HG03280 (cell line): ENCODE measurements around the gene KRTAP5-5.
"Not testable (repeated sequence)": the region's sequence is repeated elsewhere in the genome, so short reads cannot be mapped to it uniquely, and the experiment has no call there.

Experiments used
- ATAC-seq: cut with Tn5 transposase; IDR thresholded peaks from one replicate; pipeline ENCODE4 v1.9.1; 2021; ENCODE audit warnings: mild to moderate bottlenecking, moderate library complexity; ENCODE audit not compliant: unreplicated experiment

KRTAP5-5 gene

DNA sequence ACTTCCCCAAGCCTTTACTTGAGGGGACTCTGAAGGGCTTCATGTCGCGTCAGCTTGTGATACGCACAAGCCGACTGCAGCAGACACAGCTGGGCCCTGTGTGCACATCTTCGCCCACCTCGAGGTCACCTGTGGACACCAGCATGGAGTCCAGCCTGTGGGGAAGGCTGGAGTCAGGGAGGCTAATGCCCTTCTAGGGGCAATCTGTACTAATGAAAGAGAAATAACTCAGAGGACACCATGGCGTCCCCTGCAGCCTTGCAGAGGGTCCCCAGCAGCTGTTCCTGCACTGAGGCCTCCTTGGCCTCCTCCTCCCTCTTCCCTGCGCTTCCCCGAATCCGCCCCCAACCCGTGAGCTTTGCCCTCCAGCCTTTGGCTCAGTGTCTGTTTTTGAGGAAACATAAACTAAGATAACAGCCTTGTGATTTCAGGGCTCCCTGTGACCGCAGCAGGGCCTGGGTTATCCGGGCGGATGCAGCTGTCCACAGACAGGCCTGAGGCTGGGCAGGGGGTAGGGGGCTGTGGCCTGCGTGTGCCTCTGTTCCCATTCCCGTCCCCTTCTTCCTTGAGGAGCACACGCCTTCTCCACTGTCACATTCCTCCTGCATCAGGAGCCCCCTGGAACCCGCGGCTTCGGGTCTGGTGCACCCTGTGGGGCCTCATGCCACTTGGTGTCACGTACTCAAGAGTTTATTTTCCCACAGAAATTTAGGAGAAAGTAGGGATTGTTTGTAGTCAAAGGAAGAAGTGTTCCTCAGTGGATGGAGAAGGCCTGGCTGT, 25.0 kb downstream of the KRTAP5-5 start:
- no peak for ATAC-seq

DNA sequence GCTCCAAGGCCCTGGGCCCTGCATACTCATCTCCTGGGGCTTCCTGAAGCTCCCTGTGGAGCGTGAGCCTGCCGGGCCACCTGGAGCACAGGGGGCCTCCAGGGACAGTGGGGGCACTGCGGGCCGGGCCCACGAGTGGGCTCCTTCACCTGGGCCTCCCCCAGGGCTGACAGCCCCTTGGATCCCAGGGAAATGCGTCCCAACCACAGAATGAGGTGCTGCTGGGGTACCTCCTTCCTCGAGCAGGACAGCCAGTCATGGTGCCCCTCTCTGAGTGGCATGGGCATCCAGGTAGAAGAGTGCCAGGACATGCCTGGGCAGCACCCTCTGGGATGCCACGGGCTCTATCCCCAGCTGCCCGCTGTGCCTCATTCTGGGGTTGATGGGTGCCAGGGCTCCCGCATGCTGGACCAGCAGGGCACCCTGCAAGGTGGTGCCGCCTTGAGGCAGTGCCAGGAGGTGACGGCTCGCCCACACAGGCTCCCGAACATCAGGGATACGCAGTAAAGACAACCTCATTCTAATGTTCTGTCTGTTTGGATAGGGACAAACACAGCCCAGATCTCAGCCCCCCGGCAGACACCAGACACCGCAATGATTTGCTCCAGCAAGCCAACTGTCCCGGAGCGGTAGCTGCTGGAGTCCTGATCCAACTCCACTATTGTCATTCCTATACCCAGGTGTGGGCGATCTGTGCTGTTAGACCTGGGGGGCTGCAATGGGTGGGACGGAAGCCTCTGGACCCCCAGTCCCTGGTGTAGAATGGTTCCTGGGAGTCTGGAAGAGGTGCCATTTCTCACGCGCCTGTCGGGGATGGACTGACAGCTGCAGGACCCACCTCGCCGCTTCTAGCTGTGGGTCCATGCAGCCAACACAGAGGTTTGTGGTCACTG, 25.8 kb downstream of the KRTAP5-5 start:
- ATAC-seq, result no peak

DNA sequence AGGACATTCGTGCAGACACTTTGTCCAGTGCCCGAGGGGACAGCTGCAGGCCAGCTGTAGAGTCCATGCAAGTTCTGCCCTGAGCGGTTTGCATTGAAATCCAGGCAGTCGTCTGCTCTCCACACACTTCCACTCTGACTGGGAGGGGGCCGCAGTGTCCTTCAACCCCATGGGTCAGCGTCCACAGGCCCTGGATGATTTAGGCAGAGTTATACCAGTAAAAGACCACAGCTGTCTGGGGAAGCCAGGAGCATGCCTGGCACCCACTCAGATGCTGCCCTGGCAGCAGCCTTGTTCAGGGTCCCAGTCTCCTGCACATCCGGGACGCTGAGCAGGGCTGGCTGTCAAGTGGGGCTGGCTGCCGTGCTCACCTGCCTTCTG, 26.5 kb downstream of the KRTAP5-5 start:
- ATAC-seq, result no peak

DNA sequence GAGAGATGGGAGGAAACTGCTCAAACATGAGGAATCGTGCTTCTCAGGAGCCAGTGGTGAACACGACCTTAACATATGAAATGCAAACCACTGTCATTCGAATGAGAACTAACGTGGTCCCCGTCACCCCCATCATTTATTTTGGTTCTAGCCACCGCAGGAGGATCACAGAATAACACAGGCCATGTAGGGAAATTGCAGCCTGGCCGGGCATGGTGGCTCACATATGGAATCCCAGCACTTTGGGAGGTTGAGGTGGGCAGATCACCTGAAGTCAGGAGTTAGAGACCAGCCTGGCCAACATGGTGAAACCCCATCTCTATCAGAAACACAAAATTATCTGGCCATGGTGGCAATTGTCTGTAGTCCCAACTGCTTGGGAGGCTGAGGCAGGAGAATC, 27.1 kb downstream of the KRTAP5-5 start:
- no peak for ATAC-seq

- no peak for ATAC-seq
Measured at GRCh38 chr11:1659506-1659905, 29.9 kb downstream of the KRTAP5-5 start.

- no peak for ATAC-seq
Measured at GRCh38 chr11:1660111-1660867, 30.7 kb downstream of the KRTAP5-5 start.

GRCh38 chr11:1661454-1662269, 32.1 kb downstream of the KRTAP5-5 start:
- ATAC-seq, result not testable (repeated sequence)

DNA sequence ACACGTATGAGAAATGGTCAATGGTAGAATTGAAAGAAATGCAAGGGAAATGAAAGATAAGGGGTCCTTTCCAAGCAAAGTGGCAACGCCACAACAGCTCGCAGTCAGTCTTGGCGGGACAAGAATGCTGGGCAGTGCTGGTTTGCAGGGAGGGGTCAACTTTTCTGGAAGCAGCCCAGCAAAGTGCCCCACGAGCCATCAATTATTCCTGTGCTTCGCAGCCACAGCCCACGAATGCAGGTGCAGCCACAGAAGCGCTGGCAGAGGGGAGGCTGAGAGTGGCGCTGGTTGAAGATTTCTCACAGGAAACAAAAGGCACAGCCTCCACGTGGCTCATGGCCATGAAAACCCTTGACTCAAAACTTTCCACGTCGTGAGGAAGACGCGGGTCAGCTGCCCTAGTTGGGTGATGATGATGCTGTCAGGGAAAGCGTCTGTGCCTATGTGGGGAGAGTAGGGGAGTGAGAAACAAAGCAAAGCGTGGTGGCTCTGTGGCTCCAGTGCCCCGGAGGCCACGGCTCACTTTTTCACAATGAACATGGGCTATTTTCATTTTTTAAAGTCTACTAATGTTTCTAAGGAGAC, 33.2 kb downstream of the KRTAP5-5 start:
- not testable (repeated sequence) for ATAC-seq

GRCh38 chr11:1665313-1665712, 35.7 kb downstream of the KRTAP5-5 start:
- no peak for ATAC-seq

GRCh38 chr11:1667121-1667850, 37.7 kb downstream of the KRTAP5-5 start:
- ATAC-seq, result no peak

DNA sequence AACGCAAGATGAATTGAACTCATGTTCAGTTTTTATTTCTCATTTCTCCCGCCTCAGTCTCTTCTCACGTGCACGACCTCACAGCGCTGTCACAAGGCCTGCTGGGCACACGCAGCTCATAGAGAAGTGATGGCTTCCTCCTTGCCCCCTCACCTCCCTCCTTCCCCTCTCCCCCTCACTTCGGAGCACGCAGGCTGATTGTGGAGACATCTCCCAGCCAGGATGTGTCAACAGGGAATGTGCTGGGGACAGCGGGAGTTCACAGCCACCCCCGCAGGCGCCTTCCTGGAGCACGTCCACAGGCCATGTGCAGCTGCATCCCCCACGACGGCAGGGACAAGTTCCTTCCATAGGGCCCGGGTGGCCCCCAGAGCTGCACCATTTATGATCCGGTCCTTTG, 38.3 kb downstream of the KRTAP5-5 start:
- ATAC-seq, result no peak

DNA sequence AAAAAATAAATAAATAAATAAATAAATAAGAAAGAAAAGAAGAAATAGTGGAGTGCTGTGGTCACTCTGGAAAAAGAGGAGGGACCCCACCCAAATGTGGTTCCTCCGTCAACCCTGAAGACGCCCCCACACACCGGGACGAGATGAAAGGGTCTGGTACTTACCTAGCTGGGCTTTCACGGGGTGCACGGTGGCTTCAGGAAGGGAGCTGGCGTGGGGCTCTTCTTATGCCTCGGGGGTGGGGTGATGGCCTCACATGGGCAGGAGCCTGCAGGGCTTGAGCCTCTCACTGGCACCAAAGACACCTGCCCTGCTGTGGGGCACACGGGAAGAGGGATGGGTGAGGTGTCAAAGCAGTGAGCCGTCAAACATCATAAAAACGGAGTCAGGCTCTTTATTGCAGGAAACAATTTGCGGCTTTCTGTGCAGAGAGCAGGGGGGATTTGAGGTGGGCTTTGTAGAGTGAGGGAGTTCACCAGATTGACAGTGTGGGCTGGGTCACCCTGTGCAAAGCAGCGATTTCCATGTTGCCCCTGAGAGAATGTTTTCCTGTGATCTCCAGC, 39.4 kb downstream of the KRTAP5-5 start:
- ATAC-seq, result no peak

DNA sequence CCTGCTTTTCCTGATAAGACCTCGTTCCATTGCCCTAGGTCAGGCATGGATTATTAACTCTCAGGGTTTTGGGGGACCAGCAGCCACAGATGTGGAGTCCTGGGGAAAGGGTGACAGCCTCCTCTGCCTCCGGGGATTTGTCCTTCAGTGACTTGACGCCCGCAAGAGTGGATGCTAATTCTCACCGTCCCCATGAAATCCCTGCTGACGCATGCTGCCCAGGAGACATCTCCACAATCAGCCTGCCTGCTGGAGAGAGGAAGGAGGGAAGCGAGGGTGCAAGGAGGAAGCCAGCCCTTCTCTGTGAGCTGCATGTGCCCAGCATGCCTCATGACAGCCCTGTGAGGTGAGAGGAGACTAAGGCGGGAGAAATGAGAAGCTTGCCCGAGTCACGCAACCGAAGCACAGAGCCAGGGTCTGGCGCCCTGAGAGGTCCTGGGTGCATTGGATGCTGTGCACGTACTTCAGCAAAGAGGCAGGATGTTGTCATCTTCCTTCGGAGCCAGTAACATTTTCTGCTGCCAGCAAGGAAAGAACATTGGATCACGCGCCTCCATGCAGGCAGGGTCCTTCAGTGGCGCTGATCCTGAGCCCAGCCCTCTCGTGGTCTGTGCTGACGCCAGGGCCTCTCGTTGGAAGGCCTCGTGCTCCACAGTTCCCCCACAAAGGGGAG, 40.1 kb downstream of the KRTAP5-5 start:
- ATAC-seq, result no peak

DNA sequence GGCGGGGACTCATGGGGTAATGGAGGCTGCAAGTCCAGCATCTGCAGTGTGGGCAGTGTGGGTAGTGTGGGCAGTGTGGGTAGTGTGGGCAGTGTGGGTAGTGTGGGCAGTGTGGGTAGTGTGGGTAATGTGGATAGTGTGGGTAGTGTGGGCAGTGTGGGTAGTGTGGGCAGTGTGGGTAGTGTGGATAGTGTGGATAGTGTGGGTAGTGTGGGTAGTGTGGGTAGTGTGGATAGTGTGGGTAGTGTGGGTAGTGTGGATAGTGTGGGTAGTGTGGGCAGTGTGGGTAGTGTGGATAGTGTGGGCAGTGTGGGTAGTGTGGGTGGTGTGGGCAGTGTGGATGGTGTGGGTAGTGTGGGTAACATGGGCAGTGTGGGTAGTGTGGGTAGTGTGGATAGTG, 40.9 kb downstream of the KRTAP5-5 start:
- not testable (repeated sequence) for ATAC-seq

GRCh38 chr11:1670905-1671371, 41.4 kb downstream of the KRTAP5-5 start:
- ATAC-seq, result no peak

GRCh38 chr11:1671658-1672057, 42.1 kb downstream of the KRTAP5-5 start:
- ATAC-seq, result no peak

DNA sequence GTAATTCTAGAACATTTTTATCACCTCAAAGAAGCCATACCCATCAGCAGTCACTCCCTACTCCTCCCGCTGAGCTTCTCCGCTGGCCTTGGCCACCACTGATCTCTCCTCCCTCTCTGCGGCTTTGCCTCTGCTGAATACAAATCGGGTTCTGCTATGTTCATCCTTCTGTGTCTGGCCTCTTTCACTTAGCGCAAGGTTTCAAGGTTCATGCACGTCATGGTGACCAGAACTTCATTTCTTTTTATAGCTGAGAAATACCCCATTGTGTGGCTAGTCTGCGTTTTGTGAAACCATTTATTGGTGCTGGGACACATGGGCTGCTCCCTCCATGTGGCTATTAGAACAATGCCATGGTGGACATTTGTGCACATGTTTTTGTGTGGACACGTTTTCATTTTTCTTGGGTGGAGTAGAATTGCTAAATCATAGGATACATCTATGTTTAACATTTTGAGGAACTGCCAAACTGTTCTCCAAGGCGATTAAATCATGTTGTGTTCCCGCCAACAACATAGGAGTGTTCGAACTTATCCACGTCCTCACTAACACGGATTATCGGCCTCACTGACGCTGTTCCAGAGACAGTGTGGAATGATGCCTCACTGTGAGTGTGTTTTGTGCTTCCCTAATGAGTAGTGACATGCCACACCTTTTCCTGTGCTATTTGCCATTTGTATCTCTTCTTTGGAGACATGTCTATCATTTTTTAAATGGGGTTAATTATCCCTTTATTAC, 43.2 kb downstream of the KRTAP5-5 start:
- no peak for ATAC-seq
